Calu3 (cell line): ENCODE data around the gene MGMT. TPM values are rescaled to one million over a fixed set of nuclear protein-coding genes. Genes with fewer than 3 reads are reported as not detected.

Experiments
- BruUV-seq: library from RNA; stranded (reverse); fragments of 400-500 nt; replicated peaks from 2 replicates; lab custom pipeline; 2021; lab: Mats Ljungman, UMichigan
- CTCF ChIA-PET: fragments of 300-600 bp; sonication (Branson Sonifier 250); formaldehyde crosslinking; loops from one replicate; lab custom pipeline; 2022; ENCODE audit warnings: antibody characterized with exemption; lab: Charles Lee
- DNase-seq: peaks from one replicate; pipeline ENCODE4 v3.0.0; 2022
- H3K27ac Mint-ChIP-seq: one replicate; pipeline ENCODE4 v1.8.0; 2022; ENCODE audit warnings: mixed read lengths; ENCODE audit not compliant: unreplicated experiment
- H3K27me3 Mint-ChIP-seq: one replicate; pipeline ENCODE4 v1.8.0; 2022; ENCODE audit warnings: mixed read lengths; ENCODE audit not compliant: unreplicated experiment
- H3K36me3 Mint-ChIP-seq: one replicate; pipeline ENCODE4 v1.8.0; 2022; ENCODE audit warnings: mild to moderate bottlenecking, moderate library complexity, mixed read lengths; ENCODE audit not compliant: insufficient read depth, unreplicated experiment
- H3K4me1 Mint-ChIP-seq: one replicate; pipeline ENCODE4 v1.8.0; 2022; ENCODE audit warnings: mild to moderate bottlenecking, low read depth, mixed read lengths; ENCODE audit not compliant: unreplicated experiment
- H3K4me3 Mint-ChIP-seq: one replicate; pipeline ENCODE4 v1.8.0; 2022; ENCODE audit warnings: mild to moderate bottlenecking, low read depth, moderate library complexity, mixed read lengths; ENCODE audit not compliant: unreplicated experiment
- H3K9me3 Mint-ChIP-seq: one replicate; pipeline ENCODE4 v1.8.0; 2022; ENCODE audit warnings: low read depth, mixed read lengths; ENCODE audit not compliant: unreplicated experiment
- CTCF ChIP-seq: fragments of 200-600 bp; IDR thresholded peaks from one replicate; pipeline ENCODE4 v1.8.0; 2022; ENCODE audit warnings: antibody characterized with exemption; ENCODE audit not compliant: unreplicated experiment
- intact Hi-C: fragments of 100-400 bp; cut with micrococcal nuclease; formaldehyde crosslinking; loops from one replicate; pipeline ENCODE4 v1.10.0; 2022; ENCODE audit not compliant: unreplicated experiment
- total RNA-seq: library from RNA; stranded (reverse); gene quantifications from 2 replicates; pipeline ENCODE4 v1.2.3, GENCODE V29; 2022

MGMT gene
- total RNA-seq, 1 experiment from 2014 or later, result 8.3 TPM

GRCh38 chr10:129608653-129609052 lies 141.6 kb downstream of the MGMT start:
- Mint-ChIP-seq H3K36me3 (no peaks in the 10 kb centered on the region), H3K4me3 (no peak overlapping the region), H3K27me3 (no peaks in the 10 kb centered on the region), H3K9me3 (peaks cover 8% of the 10 kb centered on the region), H3K27ac (no peak overlapping the region), H3K4me1 (no peaks in the 10 kb centered on the region)
- CTCF ChIA-PET, result no interaction called here
- no peak for DNase-seq
- intact Hi-C loops, result no loop called here
- BruUV-seq, result no TSS peak
- TF ChIP-seq CTCF, result no peak

GRCh38 chr10:129609551-129609950 lies 142.5 kb downstream of the MGMT start:
- no TSS peak for BruUV-seq
- no peak overlapping the region for H3K27ac Mint-ChIP-seq
- CTCF ChIA-PET, result no interaction called here

GRCh38 chr10:129612481-129613109 lies 145.6 kb downstream of the MGMT start:
- H3K27ac Mint-ChIP-seq, result no peak overlapping the region
- BruUV-seq, result no TSS peak
- CTCF ChIA-PET, result no interaction called here

More at GRCh38 chr10:129609551-129609950, 142.5 kb downstream of the MGMT start:
- intact Hi-C loops, result no loop called here
- H3K4me1 Mint-ChIP-seq, result no peaks in the 10 kb centered on the region
- TF ChIP-seq CTCF, result no peak
- DNase-seq, result no peak
- H3K36me3 Mint-ChIP-seq, result no peaks in the 10 kb centered on the region
- H3K27me3 Mint-ChIP-seq, result no peaks in the 10 kb centered on the region
- peaks cover 8% of the 10 kb centered on the region for H3K9me3 Mint-ChIP-seq
- H3K4me3 Mint-ChIP-seq, result no peak overlapping the region

GRCh38 chr10:129613377-129613980 lies 146.4 kb downstream of the MGMT start:
- Mint-ChIP-seq H3K36me3 (no peaks in the 10 kb centered on the region), H3K9me3 (peaks cover 8% of the 10 kb centered on the region), H3K4me3 (no peak overlapping the region), H3K27me3 (no peaks in the 10 kb centered on the region), H3K4me1 (no peaks in the 10 kb centered on the region), H3K27ac (no peak overlapping the region)
- BruUV-seq, result no TSS peak
- intact Hi-C loops, result no loop called here
- CTCF ChIA-PET, result no interaction called here
- DNase-seq, result no peak
- no peak for TF ChIP-seq CTCF

More at GRCh38 chr10:129612481-129613109, 145.6 kb downstream of the MGMT start:
- H3K9me3 Mint-ChIP-seq, result peaks cover 8% of the 10 kb centered on the region
- no peak for DNase-seq
- intact Hi-C loops, result no loop called here
- H3K4me1 Mint-ChIP-seq, result no peaks in the 10 kb centered on the region
- no peak for TF ChIP-seq CTCF
- H3K27me3 Mint-ChIP-seq, result no peaks in the 10 kb centered on the region
- H3K4me3 Mint-ChIP-seq, result no peak overlapping the region
- no peaks in the 10 kb centered on the region for H3K36me3 Mint-ChIP-seq
